ENCODE measurements around the gene LMX1B. TPM values are rescaled to one million over a fixed set of nuclear protein-coding genes. Genes with fewer than 3 reads are reported as not detected.

The LMX1B gene
- polyA plus RNA-seq, 1 donor (not counting 4 experiments of a cell fraction or from before 2014, with no cell fraction given): 0.24 TPM

DNA sequence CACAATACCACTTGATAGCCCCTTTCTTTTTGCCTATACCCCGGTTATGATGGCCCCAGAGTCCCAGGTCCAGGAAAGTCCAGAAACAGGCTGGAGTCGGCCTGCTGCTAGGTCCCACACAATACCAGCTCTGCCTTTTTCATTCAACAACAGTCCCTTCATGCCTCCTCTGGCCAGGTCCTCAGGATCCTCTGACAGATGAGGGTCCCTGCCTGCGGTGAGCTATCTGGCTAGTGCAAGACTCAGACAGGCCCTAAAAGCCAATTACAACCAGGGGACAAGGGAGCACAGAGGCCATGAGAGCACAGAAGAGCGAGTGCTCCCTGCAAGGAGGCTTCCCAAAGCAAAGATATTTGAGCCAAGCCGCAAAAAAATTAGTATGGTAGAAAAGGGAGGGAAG lies 106.3 kb downstream of the LMX1B start:
- FAIRE-seq (no peak), DNase-seq (ENCODE audit: low read depth, low spot score) (no peak)
- Histone ChIP-seq H3K79me2 (ENCODE audit: control insufficient read depth, insufficient read depth, low read length) (no peaks in the 10 kb centered on the region), H3K27me3 (ENCODE audit: control insufficient read depth, extremely low read depth, insufficient read depth, low read length) (no peaks in the 10 kb centered on the region), H3K4me3 (ENCODE audit: control insufficient read depth in 2 of 3, extremely low read depth in 1 of 3, insufficient read depth in 2 of 3, low read depth in 1 of 3, low read length in 3 of 3) (no peak overlapping the region), H4K20me1 (ENCODE audit: control insufficient read depth, extremely low read depth, insufficient read depth, low read length) (no peaks in the 10 kb centered on the region), H3K9ac (ENCODE audit: control insufficient read depth, extremely low read depth, insufficient read depth, low read length) (no peak overlapping the region), H3K4me1 (ENCODE audit: control insufficient read depth, extremely low read depth, insufficient read depth, low read length) (peaks cover 12% of the 10 kb centered on the region), H3K9me1 (ENCODE audit: control insufficient read depth, extremely low read depth, insufficient read depth, low read length) (no peaks in the 10 kb centered on the region), H3K4me2 (ENCODE audit: control insufficient read depth, extremely low read depth, insufficient read depth, low read depth, low read length) (no peak overlapping the region), H3K27ac (ENCODE audit: control insufficient read depth, insufficient read depth, low read length) (no peak overlapping the region), H3K9me3 (ENCODE audit: control insufficient read depth, low read depth, low read length) (no peaks in the 10 kb centered on the region), H3K36me3 (ENCODE audit: control insufficient read depth in 2 of 2, extremely low read depth in 1 of 2, insufficient read depth in 2 of 2, low read length in 2 of 2) (no peaks in the 10 kb centered on the region), H2AFZ (ENCODE audit: control insufficient read depth, low read length) (no peak overlapping the region)
- dilution Hi-C loops (cut with MboI; ENCODE audit: extremely low pct_ligation_motif_present, low sequenced_read_pairs): no loop called here
- no peak for TF ChIP-seq EZH2 (IDR thresholded peaks at IDR 0.05; ENCODE audit: low read length)
- TF ChIP-seq CTCF (optimal IDR thresholded peaks at IDR 0.05 in 1 of 3, IDR thresholded peaks at IDR 0.05 in 1 of 3, conservative IDR thresholded peaks at IDR 0.05 in 1 of 3; ENCODE audit: extremely low read depth in 1 of 3, insufficient read depth in 2 of 3, low read length in 3 of 3): no peak

DNA sequence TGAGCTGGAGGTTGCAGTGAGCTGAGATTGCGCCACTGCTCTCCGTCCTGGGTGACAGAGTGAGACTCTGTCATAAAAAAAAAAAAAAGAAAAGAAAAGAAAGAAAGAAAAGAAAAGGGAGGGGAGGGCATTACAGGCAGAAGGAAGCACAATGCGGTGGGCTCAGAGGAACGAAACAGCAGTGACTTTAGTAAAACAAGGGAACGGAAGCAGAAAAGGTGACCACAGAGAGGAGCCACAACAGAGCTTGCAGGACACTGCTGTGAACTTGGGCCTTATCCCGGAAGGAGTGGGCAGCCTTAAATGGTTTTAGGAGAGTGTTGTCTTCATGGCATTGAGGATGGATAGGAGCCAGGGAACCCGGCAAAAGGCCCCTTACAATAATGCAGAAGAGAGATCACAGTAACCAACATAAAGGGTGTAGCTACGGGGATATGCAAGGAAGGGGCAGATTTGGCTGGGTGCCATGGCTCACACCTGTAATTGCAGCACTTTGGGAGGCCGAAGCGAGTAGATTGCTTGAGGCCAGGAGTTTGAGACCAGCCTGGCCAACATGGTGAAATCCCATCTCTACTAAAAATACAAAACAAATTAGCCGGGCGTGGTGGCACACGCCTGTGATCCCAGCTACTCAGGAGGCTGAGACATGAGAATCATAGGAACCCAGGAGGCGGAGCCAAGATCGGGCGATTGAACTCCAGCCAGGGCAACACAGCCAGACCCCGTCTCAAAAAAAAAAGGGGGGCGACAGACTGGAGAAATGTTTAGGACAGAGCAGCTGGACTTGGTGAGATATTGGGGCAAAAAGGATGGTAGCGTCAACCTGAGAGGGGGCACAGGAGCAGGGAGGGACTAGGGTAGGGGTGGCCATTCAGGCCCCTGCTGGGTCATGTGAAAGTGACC lies 107.2 kb downstream of the LMX1B start:
- TF ChIP-seq EZH2 (IDR thresholded peaks at IDR 0.05; ENCODE audit: low read length): no peak
- TF ChIP-seq CTCF (optimal IDR thresholded peaks at IDR 0.05 in 1 of 3, IDR thresholded peaks at IDR 0.05 in 1 of 3, conservative IDR thresholded peaks at IDR 0.05 in 1 of 3; ENCODE audit: extremely low read depth in 1 of 3, insufficient read depth in 2 of 3, low read length in 3 of 3): no peak
- H3K4me1 ChIP-seq (ENCODE audit: control insufficient read depth, extremely low read depth, insufficient read depth, low read length): peaks cover 12% of the 10 kb centered on the region
- H3K9me1 ChIP-seq (ENCODE audit: control insufficient read depth, extremely low read depth, insufficient read depth, low read length): no peaks in the 10 kb centered on the region
- no peak overlapping the region for H3K4me3 ChIP-seq (ENCODE audit: control insufficient read depth in 2 of 3, extremely low read depth in 1 of 3, insufficient read depth in 2 of 3, low read depth in 1 of 3, low read length in 3 of 3)
- no peak for DNase-seq (ENCODE audit: low read depth, low spot score)
- H3K79me2 ChIP-seq (ENCODE audit: control insufficient read depth, insufficient read depth, low read length): no peaks in the 10 kb centered on the region
- no peaks in the 10 kb centered on the region for H3K36me3 ChIP-seq (ENCODE audit: control insufficient read depth in 2 of 2, extremely low read depth in 1 of 2, insufficient read depth in 2 of 2, low read length in 2 of 2)
- no peaks in the 10 kb centered on the region for H3K9me3 ChIP-seq (ENCODE audit: control insufficient read depth, low read depth, low read length)
- no peak overlapping the region for H2AFZ ChIP-seq (ENCODE audit: control insufficient read depth, low read length)
- H3K27me3 ChIP-seq (ENCODE audit: control insufficient read depth, extremely low read depth, insufficient read depth, low read length): no peaks in the 10 kb centered on the region
- no peaks in the 10 kb centered on the region for H4K20me1 ChIP-seq (ENCODE audit: control insufficient read depth, extremely low read depth, insufficient read depth, low read length)
- H3K4me2 ChIP-seq (ENCODE audit: control insufficient read depth, extremely low read depth, insufficient read depth, low read depth, low read length): no peak overlapping the region
- no peak for FAIRE-seq
- dilution Hi-C loops (cut with MboI; ENCODE audit: extremely low pct_ligation_motif_present, low sequenced_read_pairs): no loop called here
- no peak overlapping the region for H3K27ac ChIP-seq (ENCODE audit: control insufficient read depth, insufficient read depth, low read length)
- no peak overlapping the region for H3K9ac ChIP-seq (ENCODE audit: control insufficient read depth, extremely low read depth, insufficient read depth, low read length)
